ENCODE measurements around the gene THUMPD1.
"Not testable (repeated sequence)": the region's sequence is repeated elsewhere in the genome, so short reads cannot be mapped to it uniquely, and the experiment has no call there.

Gene THUMPD1

GRCh38 chr16:20694096-20694495, 47.5 kb downstream of the THUMPD1 start:
- not testable (repeated sequence) for DNase-seq (ENCODE audit: low read depth in 2 of 2)

DNA sequence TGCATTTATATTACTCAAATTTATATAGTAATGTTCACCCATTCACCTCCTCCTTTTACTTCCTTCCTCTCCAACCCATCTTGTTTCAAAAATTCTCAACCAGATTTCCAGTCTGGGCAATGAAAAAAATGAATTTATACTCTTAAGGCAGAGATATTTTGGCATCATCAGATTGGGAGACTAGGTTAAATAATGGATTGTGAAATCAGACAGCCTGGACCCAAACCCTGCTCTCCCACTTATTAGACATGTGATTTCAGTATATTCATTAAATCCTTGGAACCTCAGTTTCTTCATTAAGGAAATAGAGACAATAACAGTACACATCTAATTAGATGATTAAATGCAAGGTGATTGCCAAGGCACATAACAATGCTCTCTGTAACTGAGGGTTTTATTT, 52.0 kb downstream of the THUMPD1 start:
- DNase-seq (ENCODE audit: low read depth in 2 of 2), result no peak

DNA sequence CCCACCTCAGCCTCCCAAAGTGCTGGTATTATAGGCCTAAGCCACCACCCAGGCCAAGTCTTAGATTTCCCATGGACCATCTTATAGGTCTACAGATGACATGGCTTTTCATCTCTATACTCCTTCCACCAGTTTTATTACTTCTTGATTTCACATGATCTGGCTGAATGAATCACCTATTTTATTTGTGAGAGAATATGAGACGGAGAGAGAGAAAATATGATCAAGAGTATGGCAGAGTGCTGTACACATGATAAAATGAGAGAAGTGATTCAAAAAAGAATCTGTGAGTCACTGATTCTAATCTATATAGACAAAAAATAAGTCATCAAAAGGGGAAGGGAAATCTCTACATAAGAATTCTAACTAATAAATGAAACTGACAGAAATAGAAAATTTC, 57.8 kb downstream of the THUMPD1 start:
- no peak for DNase-seq (ENCODE audit: low read depth in 2 of 2)
